GM12891 (cell line): Measurements from ENCODE around the gene MZB1.

Experiments used
- POLR2A ChIP-seq: IDR thresholded peaks from 2 replicates; pipeline ENCODE4 v1.6.1; 2011; ENCODE audit warnings: low read depth, low read length, control low read depth
- POLR2AphosphoS5 ChIP-seq: IDR thresholded peaks from 2 replicates; pipeline ENCODE4 v1.6.1; 2011; ENCODE audit warnings: low read depth, low read length, control low read depth
- POU2F2 ChIP-seq: IDR thresholded peaks from 2 replicates; pipeline ENCODE4 v1.6.1; 2011; ENCODE audit warnings: low read depth, mild to moderate bottlenecking, control low read depth, low read length, moderate library complexity
- SPI1 ChIP-seq: IDR thresholded peaks from 2 replicates; pipeline ENCODE4 v1.6.1; 2011; ENCODE audit warnings: low read depth, low read length, control low read depth
- TAF1 ChIP-seq: IDR thresholded peaks from 2 replicates; pipeline ENCODE4 v1.6.1; 2011; ENCODE audit warnings: low read depth, low read length, control low read depth

DNA sequence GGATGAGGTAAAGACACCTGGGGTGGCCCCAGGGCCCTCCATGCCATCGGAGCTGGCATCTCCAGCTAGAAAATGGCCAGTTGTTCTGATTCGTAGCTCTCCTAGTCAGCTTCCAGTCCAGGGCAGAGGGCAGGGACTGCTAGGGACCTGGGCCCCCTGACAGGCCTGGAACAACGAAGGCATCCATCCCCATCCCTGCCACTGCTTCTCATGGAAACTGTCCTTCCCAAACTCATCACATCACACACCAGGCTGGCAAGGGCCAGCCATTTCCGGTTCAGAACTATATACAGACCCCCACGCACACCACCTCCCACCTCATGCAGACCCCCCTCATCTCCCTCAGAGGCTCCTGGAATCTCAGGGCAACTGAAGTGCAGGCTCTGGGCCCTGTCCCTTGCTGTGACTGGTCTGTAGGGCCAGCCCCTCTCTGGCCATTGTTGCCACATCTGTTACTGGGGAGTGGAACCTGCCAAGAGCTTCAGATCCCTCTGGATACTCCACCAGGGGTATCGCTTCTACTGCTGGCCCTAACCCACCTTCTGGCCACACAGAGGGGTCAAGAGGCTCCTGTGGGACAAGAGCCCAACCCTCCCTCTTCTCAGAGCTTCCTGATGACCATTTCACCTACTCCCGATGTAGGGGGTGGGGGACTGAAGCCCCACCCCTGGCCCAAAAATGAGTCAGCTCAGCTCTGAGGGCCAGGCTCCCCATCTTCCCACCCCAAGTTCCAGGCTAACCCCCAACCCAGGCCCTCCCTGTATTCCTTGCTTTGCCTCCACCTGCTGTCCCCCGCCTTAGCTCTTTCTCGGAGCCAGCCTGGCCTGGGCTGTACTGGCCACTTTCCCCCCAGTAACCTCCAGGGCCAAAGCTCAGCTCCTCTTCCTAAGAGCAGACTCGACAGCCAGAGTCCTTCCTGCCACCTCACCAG lies 1.2 kb upstream of the MZB1 start:
- TF ChIP-seq POLR2A, result no peak
- no peak for TF ChIP-seq POLR2AphosphoS5
- no peak for TF ChIP-seq SPI1
- no peak for TF ChIP-seq TAF1
- TF ChIP-seq POU2F2, result no peak
